ENCODE measurements around the gene PROSER1.

GRCh38 chr13:38969187-38969586 lies 68.7 kb downstream of the PROSER1 start:
- no peak for TF ChIP-seq EZH2 (optimal IDR thresholded peaks at IDR 0.05; ENCODE audit: low read depth, low read length)
- TF ChIP-seq CTCF (IDR thresholded peaks at IDR 0.05; ENCODE audit: low read length), result no peak

Data from MM.1S (cell line).